ENCODE data around the gene ALAD.
A peak's percentile ranks its signal among the peaks of the same experiment; 100 is the strongest.
"Not testable (repeated sequence)": the region's sequence is repeated elsewhere in the genome, so short reads cannot be mapped to it uniquely, and the experiment has no call there.

The ALAD gene

GRCh38 chr9:113397203-113397631, 3.9 kb downstream of the ALAD start:
- no peak for DNase-seq

DNA sequence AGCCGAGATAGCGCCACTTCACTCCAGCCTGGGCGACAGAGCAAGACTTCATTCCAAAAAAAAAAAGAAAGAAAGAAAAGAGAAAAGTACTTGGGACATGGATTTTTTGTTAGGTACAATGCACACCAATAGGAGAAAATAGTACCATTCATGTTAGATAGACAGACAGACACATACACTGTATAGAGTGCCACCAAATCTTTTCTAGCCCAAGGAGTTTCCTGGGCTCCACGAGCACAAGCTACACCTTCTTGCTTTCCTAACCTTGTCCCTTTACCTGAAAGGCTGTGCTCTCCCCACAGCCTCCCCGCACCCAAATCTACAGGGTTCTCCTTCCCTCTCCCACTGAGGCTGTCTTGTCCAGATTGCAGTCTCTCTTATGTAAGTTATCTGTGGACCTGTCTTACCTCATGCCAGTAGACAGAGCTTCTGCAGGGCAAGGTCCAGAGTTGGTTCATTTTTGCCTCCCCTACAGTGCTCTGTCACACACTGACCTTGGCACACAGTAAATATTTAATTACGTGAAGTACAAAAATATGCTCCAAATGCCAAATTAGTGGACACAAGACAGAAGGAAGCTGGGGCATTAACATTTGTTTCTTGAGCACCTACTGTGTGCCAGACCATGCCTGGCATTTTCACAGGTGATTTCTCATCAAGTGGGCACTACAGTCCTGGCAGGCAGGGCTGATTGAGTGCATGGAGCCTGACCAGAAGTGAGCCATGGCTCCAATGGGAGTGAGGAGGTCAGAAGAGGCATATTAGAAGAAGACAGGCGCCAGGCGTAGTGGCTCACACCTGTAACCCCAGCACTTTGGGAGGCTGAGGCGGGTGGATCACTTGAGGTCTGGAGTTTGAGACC, 5.9 kb downstream of the ALAD start:
- no peak for DNase-seq

GRCh38 chr9:113393281-113393680, 7.8 kb downstream of the ALAD start:
- no peak for DNase-seq

GRCh38 chr9:113391917-113392316, 9.2 kb downstream of the ALAD start:
- no peak for DNase-seq

DNA sequence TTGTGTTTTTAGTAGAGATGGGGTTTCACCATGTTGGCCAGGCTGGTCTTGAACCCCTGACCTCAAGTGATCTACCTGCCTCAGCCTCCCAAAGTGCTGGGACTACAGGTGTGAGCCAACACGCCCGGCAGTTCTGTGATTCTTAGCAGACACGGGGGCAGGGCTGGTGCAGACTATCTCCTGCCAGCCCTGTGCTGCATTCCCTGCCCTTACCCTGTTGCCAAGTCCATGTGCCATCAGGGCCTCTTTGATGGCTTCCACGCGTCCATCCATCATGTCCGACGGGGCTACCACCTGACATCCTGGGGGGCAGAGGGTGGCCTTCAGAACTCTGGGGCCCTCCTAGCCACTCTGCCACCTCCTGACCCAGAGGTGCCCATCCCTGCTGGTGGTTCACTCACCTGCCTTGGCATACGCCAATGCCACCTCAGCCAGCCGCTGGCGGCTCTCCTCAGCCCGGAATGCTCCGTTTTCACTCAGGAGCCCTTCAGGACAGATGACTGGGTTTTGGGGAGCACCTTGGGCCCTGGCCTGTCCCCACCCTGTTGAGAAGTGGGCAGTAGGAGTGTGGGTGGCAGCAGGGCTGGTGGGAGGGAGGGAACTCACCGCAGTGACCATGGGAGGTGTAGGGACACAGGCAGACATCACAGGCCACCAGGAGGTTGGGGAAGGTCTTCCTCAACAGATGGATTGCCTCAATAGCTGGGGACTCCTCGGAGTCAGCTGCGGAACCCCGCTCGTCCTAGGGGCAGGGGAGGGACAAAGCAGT, 10.7 kb downstream of the ALAD start:
- no peak for DNase-seq

- DNase-seq, result no peak
Observed at GRCh38 chr9:113389451-113389850, 11.6 kb downstream of the ALAD start.

GRCh38 chr9:113388833-113389232, 12.3 kb downstream of the ALAD start:
- DNase-seq, result no peak

- no peak for DNase-seq
Observed at GRCh38 chr9:113387560-113388230, 13.4 kb downstream of the ALAD start.

GRCh38 chr9:113386571-113387393, 14.3 kb downstream of the ALAD start:
- DNase-seq, result no peak

DNA sequence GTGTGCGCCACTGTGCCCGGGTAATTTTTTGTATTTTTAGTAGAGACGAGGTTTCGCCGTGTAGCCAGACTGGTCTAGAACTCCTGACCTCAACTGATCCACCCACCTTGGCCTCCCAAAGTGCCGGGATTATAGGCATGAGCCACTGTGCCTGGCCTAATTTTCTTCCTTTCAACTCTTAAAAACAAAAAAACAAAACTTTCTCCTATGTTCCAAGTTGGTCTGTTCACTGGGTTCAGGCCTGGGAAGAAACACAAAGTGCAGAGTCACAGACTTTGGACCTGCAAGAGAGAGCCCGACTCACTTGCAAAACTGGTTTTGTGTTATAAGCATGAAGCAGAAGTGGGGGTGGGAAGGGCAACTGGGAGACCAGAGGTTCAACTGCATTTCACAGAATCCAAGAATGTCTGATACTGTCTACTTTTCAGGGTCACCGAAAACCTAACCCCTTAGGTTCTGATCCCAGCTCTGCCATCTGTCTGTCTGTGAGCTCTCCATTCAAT, 19.1 kb downstream of the ALAD start:
- no peak for DNase-seq

GRCh38 chr9:113381441-113381840, 19.6 kb downstream of the ALAD start:
- not testable (repeated sequence) for DNase-seq

DNA sequence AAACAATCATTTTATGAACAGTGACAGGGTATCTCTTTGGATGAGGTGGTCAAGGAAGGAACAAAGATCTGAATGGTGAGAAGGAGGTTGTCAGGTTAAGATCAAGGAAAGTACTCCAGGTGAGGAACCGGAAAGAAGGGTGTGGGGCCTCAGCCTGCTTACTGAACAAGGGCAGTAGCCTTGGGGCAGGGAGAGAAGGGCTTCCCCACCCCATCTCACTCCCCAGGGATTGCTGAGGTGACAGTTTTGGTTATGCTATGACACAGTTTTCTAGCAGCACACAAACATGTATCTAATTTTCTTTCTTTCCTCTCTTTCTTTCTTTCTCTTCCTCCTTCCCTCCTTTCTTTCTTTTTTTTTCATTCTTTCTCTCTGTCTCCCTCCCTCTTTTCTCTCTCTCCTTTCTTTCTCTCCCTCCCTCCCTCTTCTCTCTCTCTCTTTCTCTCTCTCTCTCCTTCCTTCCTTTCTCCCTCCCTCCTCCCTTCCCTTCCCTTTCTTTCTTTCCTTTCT, 20.2 kb downstream of the ALAD start:
- DNase-seq, result no peak

DNA sequence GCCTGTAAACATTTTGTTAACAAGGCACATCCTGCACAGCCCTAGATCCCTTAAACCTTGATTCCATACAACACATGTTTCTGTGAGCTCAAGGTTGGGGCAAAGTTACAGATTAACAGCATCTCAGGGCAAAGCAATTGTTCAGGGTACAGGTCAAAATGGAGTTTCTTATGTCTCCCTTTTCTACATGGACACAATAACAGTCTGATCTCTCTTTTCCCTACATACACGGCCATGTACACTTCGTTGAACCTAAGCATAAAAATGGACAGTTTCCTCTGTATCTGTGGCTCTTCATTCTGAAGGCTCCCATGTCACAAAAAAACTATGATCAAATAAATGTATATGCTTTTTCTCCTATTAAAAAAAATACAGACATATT, 21.3 kb downstream of the ALAD start:
- DNase-seq, result not testable (repeated sequence)

DNA sequence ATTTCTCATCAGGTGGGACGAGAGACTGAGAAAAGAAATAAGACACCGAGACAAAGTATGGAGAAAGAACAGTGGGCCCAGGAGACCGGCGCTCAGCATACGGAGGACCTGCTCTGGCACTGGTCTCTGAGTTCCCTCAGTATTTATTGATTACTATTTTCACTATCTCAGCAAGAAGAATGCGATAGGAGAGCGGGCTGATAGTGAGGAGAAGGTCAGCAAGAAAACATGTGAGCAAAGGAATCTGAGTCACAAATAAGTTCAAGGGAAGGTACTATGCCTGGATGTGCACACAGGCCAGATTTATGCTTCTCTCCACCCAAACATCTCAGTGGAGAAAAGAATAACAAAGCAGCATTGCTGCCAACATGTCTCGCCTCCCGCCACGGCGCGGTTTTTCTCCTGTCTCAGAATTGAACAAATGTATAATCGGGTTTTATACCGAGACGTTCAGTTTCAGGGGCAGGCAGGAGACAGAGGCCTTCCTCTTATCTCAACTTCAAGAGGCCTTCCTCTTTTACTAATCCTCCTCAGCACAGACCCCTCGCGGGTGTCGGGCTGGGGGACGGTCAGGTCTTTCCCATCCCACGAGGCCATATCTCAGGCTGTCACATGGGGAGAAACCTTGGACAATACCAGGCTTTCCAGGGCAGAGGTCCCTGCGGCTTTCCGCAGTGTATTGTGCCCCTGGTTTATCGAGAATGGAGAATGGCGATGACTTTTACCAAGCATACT, 21.8 kb downstream of the ALAD start:
- DNase-seq, result not testable (repeated sequence)

- DNase-seq, result peak; percentile 86
Observed at GRCh38 chr9:113376634-113377567, 24.2 kb downstream of the ALAD start, which contains the start of gene HDHD3. TSS of gene HDHD3 (minus strand) at chr9:113376986. CDS start at chr9:113374354, 2,632 bp downstream.

GRCh38 chr9:113375057-113376023, 25.7 kb downstream of the ALAD start:
- DNase-seq, result no peak

DNA sequence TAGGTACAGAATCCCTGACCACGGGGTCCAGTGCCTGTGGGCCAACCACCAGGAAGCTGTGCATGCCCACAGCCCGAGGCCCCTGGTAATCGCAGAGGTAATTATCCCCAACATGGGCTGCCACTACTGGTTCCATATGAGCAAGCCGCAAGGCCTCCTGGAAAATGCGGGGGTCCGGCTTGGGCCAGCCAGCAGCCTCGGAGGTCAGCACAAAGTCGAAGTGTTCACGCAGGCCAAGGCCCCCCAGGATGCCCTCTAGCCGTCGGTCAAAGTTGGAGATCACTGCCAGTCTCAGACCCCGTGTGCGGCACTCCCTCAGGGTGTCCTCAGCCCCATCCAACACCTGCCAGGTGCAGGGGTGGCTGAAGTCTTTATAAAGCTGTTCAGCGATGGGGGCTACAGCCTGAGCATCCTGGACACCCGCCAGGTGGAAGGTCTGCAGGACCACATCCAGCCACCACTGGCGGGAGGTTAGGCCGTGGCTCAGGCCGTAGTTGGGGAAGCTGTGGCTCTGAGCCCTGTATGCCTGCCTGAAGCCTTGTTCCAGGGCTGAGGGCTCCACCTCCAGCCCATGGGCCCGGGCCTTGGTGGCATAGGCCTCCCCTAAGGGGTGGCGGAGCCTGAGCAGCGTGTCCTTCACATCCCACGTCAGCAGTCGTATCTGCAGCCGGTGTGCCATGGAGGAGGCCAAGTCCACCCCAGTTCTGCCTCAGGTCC, 27.2 kb downstream of the ALAD start:
- DNase-seq, result no peak

GRCh38 chr9:113373256-113373655, 27.8 kb downstream of the ALAD start:
- no peak for DNase-seq

Data from activated CD4-positive, alpha-beta T cell treated with anti-CD3 and anti-CD28 coated beads, Interleukin-2, amount 50 U/mL, for 16 hours (primary cell).